GM12878 (cell line): ENCODE measurements around the gene MYBPHL. TPM values are rescaled to one million over a fixed set of nuclear protein-coding genes. Genes with fewer than 3 reads are reported as not detected.
A peak's percentile ranks its signal among the peaks of the same experiment; 100 is the strongest.

Experiments used
- ATAC-seq: fragments of 200-7000 bp; cut with Tn5 transposase; 3 replicates; pipeline ENCODE4 v1.9.1; 2020; ENCODE audit warnings: mild to moderate bottlenecking, moderate library complexity
- BruUV-seq: library from RNA; stranded (reverse); fragments of 400-500 nt; replicated peaks from 2 replicates; lab custom pipeline; 2021; lab: Mats Ljungman, UMichigan
- CTCF ChIA-PET: fragments of 300-600 bp; sonication (Branson Sonifier 250); formaldehyde crosslinking; extraction: SDS; loops from one replicate; lab custom pipeline; 2021; ENCODE audit warnings: inconsistent platforms; lab: Yijun Ruan, JAX
- POLR2A ChIA-PET: fragments of 350-600 bp; formaldehyde crosslinking; extraction: SDS; loops from one replicate; lab custom pipeline; 2021; ENCODE audit warnings: inconsistent platforms; lab: Charles Lee
- RAD21 ChIA-PET: fragments of 300-600 bp; sonication (Branson Sonifier 250); formaldehyde crosslinking; loops from one replicate; lab custom pipeline; 2023; ENCODE audit warnings: antibody characterized with exemption; ENCODE audit not compliant: unreplicated experiment; lab: Charles Lee
- SMC1A ChIA-PET: fragments of 300-600 bp; sonication (Branson Sonifier 250); formaldehyde crosslinking; loops from one replicate; lab custom pipeline; 2023; ENCODE audit not compliant: unreplicated experiment, uncharacterized antibody; lab: Charles Lee
- DNase-seq: peaks from one replicate; pipeline ENCODE4 v3.0.0-alpha.2; 2011; ENCODE audit warnings: low read depth, low spot score
- FAIRE-seq: peaks from 3 replicates; lab custom pipeline; 2011; peaks lifted over from hg19 to GRCh38; lab: Jason Lieb, UNC
- H2AFZ ChIP-seq: 2 replicates; pipeline ENCODE4 v1.6.0; 2011; ENCODE audit warnings: low read depth, low read length, control low read depth; ENCODE audit not compliant: control insufficient read depth
- H3K27ac ChIP-seq: 2 replicates; pipeline ENCODE4 v1.5.1; 2011; ENCODE audit warnings: control low read depth; ENCODE audit not compliant: control insufficient read depth, insufficient read depth
- H3K27me3 ChIP-seq, 2 experiments: replicated peaks in 1 of 2; 2 replicates each; pipeline versions ENCODE4 v1.6.0 to v1.6.1; 2011; ENCODE audit warnings: low read length in 1 of 2; ENCODE audit not compliant: control insufficient read depth in 2 of 2, insufficient read depth in 2 of 2
- H3K36me3 ChIP-seq, 2 experiments: 2 replicates each; pipeline ENCODE4 v1.5.1; 2011; ENCODE audit warnings: low read length in 1 of 2; ENCODE audit not compliant: control insufficient read depth in 2 of 2, insufficient read depth in 2 of 2
- H3K4me1 ChIP-seq: 2 replicates; pipeline ENCODE4 v1.6.1; 2011; ENCODE audit warnings: mild to moderate bottlenecking, low read length, moderate library complexity, mixed read lengths; ENCODE audit not compliant: control insufficient read depth, insufficient read depth
- H3K4me2 ChIP-seq: 2 replicates; pipeline ENCODE4 v1.6.0; 2011; ENCODE audit warnings: control low read depth; ENCODE audit not compliant: control insufficient read depth, insufficient read depth
- H3K4me3 ChIP-seq: fragments of 200-600 bp; sonication (generic); 2 replicates; pipeline ENCODE4 v1.5.1; 2016
- H3K79me2 ChIP-seq: 2 replicates; pipeline ENCODE4 v1.6.0; 2011; ENCODE audit warnings: low read length; ENCODE audit not compliant: control insufficient read depth, insufficient read depth
- H3K9ac ChIP-seq: 2 replicates; pipeline ENCODE4 v1.8.0; 2011; ENCODE audit warnings: low read length, control low read depth, mixed read lengths; ENCODE audit not compliant: control insufficient read depth, insufficient read depth
- H3K9me3 ChIP-seq: replicated peaks from 3 replicates; pipeline ENCODE4 v1.5.1; 2011; ENCODE audit warnings: mild to moderate bottlenecking, low read length; ENCODE audit not compliant: control insufficient read depth, insufficient read depth
- H4K20me1 ChIP-seq: 2 replicates; pipeline ENCODE4 v1.6.0; 2011; ENCODE audit not compliant: control insufficient read depth, insufficient read depth
- BHLHE40 ChIP-seq, 2 experiments: fragments of 450-650 bp in 1 of 2; IDR thresholded peaks; 2 replicates each; pipeline ENCODE4 v1.6.1; 2011 to 2017; ENCODE audit warnings: low read depth in 2 of 2, borderline replicate concordance in 1 of 2, improper control_type of control experiment in 1 of 2, low read length in 1 of 2, mild to moderate bottlenecking in 1 of 2
- EGR1 ChIP-seq, 2 experiments: IDR thresholded peaks; 1 replicate in 1 of 2; 2 replicates in 1 of 2; pipeline ENCODE4 v1.6.1; 2011 to 2012; ENCODE audit warnings: low read depth in 2 of 2, low read length in 2 of 2, borderline replicate concordance in 1 of 2, mild to moderate bottlenecking in 1 of 2, moderate library complexity in 1 of 2
- IRF3 ChIP-seq: fragments of 450-650 bp; IDR thresholded peaks from 2 replicates; pipeline ENCODE4 v1.6.1; 2014; ENCODE audit warnings: mild to moderate bottlenecking
- MEF2B ChIP-seq: fragments of 450-650 bp; IDR thresholded peaks from 2 replicates; pipeline ENCODE4 v1.6.1; 2018; ENCODE audit warnings: mild to moderate bottlenecking, moderate library complexity; ENCODE audit not compliant: partially characterized antibody, poor library complexity, severe bottlenecking
- WGBS: methylation state at CpG from one replicate; pipeline ENCODE4 v1.1.6; 2016; ENCODE audit warnings: low lambda C conversion rate; ENCODE audit not compliant: insufficient replicate concordance, insufficient coverage; ENCODE audit errors: missing lambda C conversion rate; 5-methylcytosine and 5-hydroxymethylcytosine counted together
- in situ Hi-C: fragments of 300-500 bp; cut with MboI; formaldehyde crosslinking; loops from 9 replicates; pipeline ENCODE4 v1.14.3; 2018; ENCODE audit warnings: mixed read lengths
- intact Hi-C: fragments of 100-400 bp; cut with micrococcal nuclease; formaldehyde crosslinking; loops from one replicate; pipeline ENCODE4 v1.14.2; 2022; ENCODE audit not compliant: unreplicated experiment
- polyA plus RNA-seq, 11 experiments: library from polyadenylated mRNA; depleted of rRNA in 4 of 11; unstranded in 6 of 11; stranded (reverse) in 5 of 11; fragments of >200 nt; fragmentation: Nextera tagmentation in 4 of 11; fragmentation: Illumina TruSeq in 1 of 11; extraction: Ambion mirVana in 4 of 11; extraction: Trizol in 1 of 11; gene quantifications; 1 replicate in 1 of 11; 2 replicates in 10 of 11; pipeline versions ENCODE4 v1.2.1 to v1.2.3, GENCODE V29; 2011 to 2016; ENCODE audit warnings: inconsistent platforms in 2 of 11, missing spikeins in 2 of 11, low read depth in 1 of 11
- total RNA-seq, 4 experiments: library from RNA; depleted of rRNA in 3 of 4; stranded (reverse); fragments of >200 nt in 3 of 4; fragmentation: Illumina TruSeq in 1 of 4; extraction: Trizol in 1 of 4; gene quantifications; 2 replicates each; pipeline versions ENCODE4 v1.2.1 to v1.2.3, GENCODE V29; 2013 to 2021
- TF ChIP-seq, protein P1 (sequence below): IDR thresholded peaks from 2 replicates; pipeline ENCODE4 v1.6.1; 2012; ENCODE audit warnings: mild to moderate bottlenecking, low read depth, low read length
- TF ChIP-seq, protein P2 (sequence below): IDR thresholded peaks from 2 replicates; pipeline ENCODE4 v1.6.1; 2011; ENCODE audit warnings: borderline replicate concordance, low read depth, mild to moderate bottlenecking, moderate library complexity, mixed read lengths, low read length; ENCODE audit not compliant: insufficient read depth; ENCODE audit errors: extremely low read length

Gene MYBPHL
- total and polyA plus RNA-seq, 10 of the 15 experiments (the other 5 are each of a cell fraction or from before 2014, with no cell fraction given): 0.16 to 0.75 (median 0.54) TPM; not detected in 7

DNA sequence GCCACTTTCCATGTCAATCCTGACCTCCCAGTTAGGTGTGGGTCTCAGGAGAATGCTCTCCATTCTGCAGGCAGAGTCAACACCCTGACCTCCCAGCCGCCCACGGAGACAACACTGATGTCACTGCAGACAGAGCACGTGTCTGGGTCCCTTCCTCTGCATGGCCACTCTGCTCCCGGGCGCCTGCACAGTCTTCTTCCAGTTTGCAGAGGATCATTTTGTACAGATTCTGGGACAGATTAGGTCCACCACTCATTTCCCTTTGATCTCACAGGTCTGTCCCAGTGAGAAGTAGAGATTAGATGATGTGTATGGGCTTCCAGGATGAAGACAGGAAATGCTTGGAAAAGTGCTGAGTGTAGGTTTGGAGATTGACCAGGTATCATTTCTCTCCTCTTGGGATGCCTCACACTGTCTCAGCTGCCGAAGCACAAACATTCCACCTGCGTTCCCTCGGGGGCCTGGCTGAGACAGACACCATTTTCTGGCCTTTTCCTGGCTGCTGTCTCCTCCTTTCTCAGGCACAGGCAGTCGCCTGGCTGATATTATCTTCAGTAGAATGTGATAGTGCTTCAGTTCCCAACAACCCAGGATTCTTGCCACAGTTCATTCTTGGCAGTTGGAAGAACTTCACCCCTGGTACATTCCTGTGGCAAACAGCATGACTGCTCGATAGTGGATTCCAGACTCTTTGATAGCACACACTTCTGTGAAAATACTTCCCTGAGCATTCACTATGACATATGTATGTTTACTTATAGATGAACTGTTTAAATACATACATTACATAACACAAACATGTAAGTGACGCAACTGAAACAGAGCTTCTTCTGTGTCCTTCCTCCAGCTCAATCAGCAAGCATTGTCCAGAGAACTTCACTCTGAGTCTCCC lies 7.9 kb downstream of the MYBPHL start:
- no peak for FAIRE-seq
- no peak overlapping the region for H3K9ac ChIP-seq
- ChIA-PET RAD21 (no interaction called here), SMC1A (no interaction called here), CTCF (no interaction called here), POLR2A (no interaction called here)
- no peaks in the 10 kb centered on the region for H3K9me3 ChIP-seq
- BruUV-seq: no TSS peak
- peak overlapping the region; percentile 46; the same call in 1 of the 2 replicates for H2AFZ ChIP-seq
- H3K27me3 ChIP-seq: peaks cover 0 to 2% of the 10 kb centered on the region in 2 experiments
- 41% methylated on average over 11 of the region's 11 CpGs for WGBS
- no peaks in the 10 kb centered on the region for H3K36me3 ChIP-seq
- H3K4me1 ChIP-seq: peaks cover 5% of the 10 kb centered on the region; the same call in 1 of the 2 replicates
- intact Hi-C loops: no loop called here
- no peaks in the 10 kb centered on the region for H4K20me1 ChIP-seq
- DNase-seq: no peak
- TF ChIP-seq EGR1 (IDR thresholded peaks at IDR 0.05; ENCODE audit: borderline replicate concordance in 1 of 2, low read depth in 2 of 2, low read length in 2 of 2) (peak in 1 of 2 experiments; percentile 46; a peak in 1 of 3 replicates), MEF2B (no peak), IRF3 (no peak), BHLHE40 (IDR thresholded peaks at IDR 0.05; ENCODE audit: borderline replicate concordance in 1 of 2, low read depth in 2 of 2, low read length in 1 of 2) (peak in 1 of 2 experiments; percentile 53; a peak in 1 of 4 replicates)
- TF ChIP-seq, protein P1, sequence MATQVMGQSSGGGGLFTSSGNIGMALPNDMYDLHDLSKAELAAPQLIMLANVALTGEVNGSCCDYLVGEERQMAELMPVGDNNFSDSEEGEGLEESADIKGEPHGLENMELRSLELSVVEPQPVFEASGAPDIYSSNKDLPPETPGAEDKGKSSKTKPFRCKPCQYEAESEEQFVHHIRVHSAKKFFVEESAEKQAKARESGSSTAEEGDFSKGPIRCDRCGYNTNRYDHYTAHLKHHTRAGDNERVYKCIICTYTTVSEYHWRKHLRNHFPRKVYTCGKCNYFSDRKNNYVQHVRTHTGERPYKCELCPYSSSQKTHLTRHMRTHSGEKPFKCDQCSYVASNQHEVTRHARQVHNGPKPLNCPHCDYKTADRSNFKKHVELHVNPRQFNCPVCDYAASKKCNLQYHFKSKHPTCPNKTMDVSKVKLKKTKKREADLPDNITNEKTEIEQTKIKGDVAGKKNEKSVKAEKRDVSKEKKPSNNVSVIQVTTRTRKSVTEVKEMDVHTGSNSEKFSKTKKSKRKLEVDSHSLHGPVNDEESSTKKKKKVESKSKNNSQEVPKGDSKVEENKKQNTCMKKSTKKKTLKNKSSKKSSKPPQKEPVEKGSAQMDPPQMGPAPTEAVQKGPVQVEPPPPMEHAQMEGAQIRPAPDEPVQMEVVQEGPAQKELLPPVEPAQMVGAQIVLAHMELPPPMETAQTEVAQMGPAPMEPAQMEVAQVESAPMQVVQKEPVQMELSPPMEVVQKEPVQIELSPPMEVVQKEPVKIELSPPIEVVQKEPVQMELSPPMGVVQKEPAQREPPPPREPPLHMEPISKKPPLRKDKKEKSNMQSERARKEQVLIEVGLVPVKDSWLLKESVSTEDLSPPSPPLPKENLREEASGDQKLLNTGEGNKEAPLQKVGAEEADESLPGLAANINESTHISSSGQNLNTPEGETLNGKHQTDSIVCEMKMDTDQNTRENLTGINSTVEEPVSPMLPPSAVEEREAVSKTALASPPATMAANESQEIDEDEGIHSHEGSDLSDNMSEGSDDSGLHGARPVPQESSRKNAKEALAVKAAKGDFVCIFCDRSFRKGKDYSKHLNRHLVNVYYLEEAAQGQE: no peak
- TF ChIP-seq, protein P2, sequence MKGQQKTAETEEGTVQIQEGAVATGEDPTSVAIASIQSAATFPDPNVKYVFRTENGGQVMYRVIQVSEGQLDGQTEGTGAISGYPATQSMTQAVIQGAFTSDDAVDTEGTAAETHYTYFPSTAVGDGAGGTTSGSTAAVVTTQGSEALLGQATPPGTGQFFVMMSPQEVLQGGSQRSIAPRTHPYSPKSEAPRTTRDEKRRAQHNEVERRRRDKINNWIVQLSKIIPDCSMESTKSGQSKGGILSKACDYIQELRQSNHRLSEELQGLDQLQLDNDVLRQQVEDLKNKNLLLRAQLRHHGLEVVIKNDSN: peak; percentile 23
- H3K4me3 ChIP-seq: no peak overlapping the region
- no peaks in the 10 kb centered on the region for H3K79me2 ChIP-seq
- H3K4me2 ChIP-seq: no peak overlapping the region
- H3K27ac ChIP-seq: no peak overlapping the region
- in situ Hi-C loops: no loop called here
- peak; percentile 74 for ATAC-seq
